MM.1S (cell line): ENCODE results near the gene TEFM.

Experiments used
- DNase-seq: peaks from one replicate; pipeline ENCODE4 v3.0.0-alpha.2; 2015
- H2AFZ ChIP-seq: fragments of 300-600 bp; sonication (generic); 2 replicates; pipeline ENCODE4 v1.6.0; 2016; ENCODE audit warnings: antibody characterized with exemption, low read length
- H3F3A ChIP-seq: fragments of 300-600 bp; sonication (generic); 2 replicates; pipeline ENCODE4 v1.6.1; 2016; ENCODE audit warnings: mild to moderate bottlenecking, antibody characterized with exemption, low read length, moderate library complexity, mixed read lengths; ENCODE audit not compliant: insufficient read depth
- H3K27ac ChIP-seq: fragments of 300-600 bp; sonication (generic); 2 replicates; pipeline ENCODE4 v1.5.1; 2016; ENCODE audit warnings: mild to moderate bottlenecking, low read length
- H3K27me3 ChIP-seq: fragments of 300-600 bp; sonication (generic); replicated peaks from 2 replicates; pipeline ENCODE4 v1.6.0; 2016; ENCODE audit warnings: low read length; ENCODE audit not compliant: insufficient read depth
- H3K36me3 ChIP-seq: fragments of 300-600 bp; sonication (generic); replicated peaks from 2 replicates; pipeline ENCODE4 v1.6.1; 2016; ENCODE audit warnings: mild to moderate bottlenecking, low read length, mixed read lengths; ENCODE audit not compliant: insufficient read depth
- H3K4me1 ChIP-seq: fragments of 300-600 bp; sonication (generic); 2 replicates; pipeline ENCODE4 v1.6.1; 2016; ENCODE audit warnings: low read length, mixed read lengths
- H3K4me2 ChIP-seq: fragments of 300-600 bp; sonication (generic); 2 replicates; pipeline ENCODE4 v1.6.0; 2016; ENCODE audit warnings: low read depth, low read length
- H3K4me3 ChIP-seq: fragments of 300-600 bp; sonication (generic); 2 replicates; pipeline ENCODE4 v1.5.1; 2016; ENCODE audit warnings: low read length, mixed read lengths
- H3K79me2 ChIP-seq: fragments of 300-600 bp; sonication (generic); 2 replicates; pipeline ENCODE4 v1.6.1; 2016; ENCODE audit warnings: mixed run types, low read length, mixed read lengths
- H3K9ac ChIP-seq: fragments of 300-600 bp; sonication (generic); 2 replicates; pipeline ENCODE4 v1.6.1; 2016; ENCODE audit warnings: low read length, mixed read lengths
- H3K9me2 ChIP-seq: fragments of 300-600 bp; sonication (generic); replicated peaks from 2 replicates; pipeline ENCODE4 v1.6.1; 2016; ENCODE audit warnings: mild to moderate bottlenecking, low read length, mixed read lengths; ENCODE audit not compliant: insufficient read depth
- H3K9me3 ChIP-seq: fragments of 300-600 bp; sonication (generic); replicated peaks from 2 replicates; pipeline ENCODE4 v1.6.1; 2016; ENCODE audit warnings: mild to moderate bottlenecking, low read length, mixed read lengths; ENCODE audit not compliant: insufficient read depth
- H4K20me1 ChIP-seq: fragments of 300-600 bp; sonication (generic); 2 replicates; pipeline ENCODE4 v1.6.1; 2016; ENCODE audit warnings: mild to moderate bottlenecking, low read length, moderate library complexity, mixed read lengths; ENCODE audit not compliant: insufficient read depth
- EZH2 ChIP-seq: fragments of 300-600 bp; sonication (generic); optimal IDR thresholded peaks from 2 replicates; pipeline ENCODE3; 2017; ENCODE audit warnings: low read depth, mild to moderate bottlenecking, antibody characterized with exemption, low read length, mixed read lengths
- EZH2phosphoT487 ChIP-seq: fragments of 300-600 bp; sonication (generic); IDR thresholded peaks from 2 replicates; pipeline ENCODE4 v1.6.1; 2018; ENCODE audit warnings: antibody characterized with exemption, low read length
- TF ChIP-seq, protein P1 (sequence below): fragments of 300-600 bp; sonication (generic); IDR thresholded peaks from 2 replicates; pipeline ENCODE4 v1.5.1; 2016; ENCODE audit warnings: antibody characterized with exemption, low read length, mixed read lengths

The TEFM gene

DNA sequence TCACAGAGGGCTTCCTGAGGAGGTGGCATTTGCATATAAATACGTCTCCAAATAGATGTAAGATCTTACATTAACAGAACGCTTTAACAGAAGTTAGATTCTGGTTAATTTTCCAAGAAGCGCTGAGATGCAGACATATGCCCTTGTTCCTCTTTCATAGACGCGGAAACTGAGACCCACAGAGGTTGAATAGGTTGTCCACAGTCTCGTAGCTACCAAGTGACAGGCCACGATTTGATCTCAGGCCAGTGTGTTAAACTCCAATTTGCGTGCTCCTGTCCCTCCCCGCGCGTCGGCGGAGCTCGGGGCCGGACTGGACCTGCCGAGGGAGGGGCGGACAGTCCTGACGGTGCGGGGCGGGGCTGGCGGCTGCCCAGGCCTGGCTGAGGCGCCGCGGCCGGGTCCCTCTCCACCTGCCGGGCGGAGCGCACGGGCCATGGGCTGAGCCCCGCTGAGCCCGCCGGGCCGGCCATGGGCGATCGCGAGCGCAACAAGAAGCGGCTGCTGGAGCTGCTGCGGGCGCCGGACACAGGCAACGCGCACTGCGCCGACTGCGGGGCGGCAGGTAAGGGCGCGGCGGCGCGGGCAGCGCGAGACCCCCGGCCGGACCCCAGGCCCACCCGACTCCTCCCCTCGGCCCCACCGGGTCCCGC lies 15.6 kb upstream of the TEFM start, which contains the start of gene ADAP2:
Gene ADAP2, plus strand, starts transcription at position 402 of the 653 bp plus-strand sequence. Its CDS starts 70 bp downstream, at position 472.
- peak within 1 kb of the TSS; percentile 48; the same call in 1 of the 2 replicates for H2AFZ ChIP-seq
- peak within 1 kb of the TSS; percentile 88 for H3K4me2 ChIP-seq
- TF ChIP-seq, protein P1, sequence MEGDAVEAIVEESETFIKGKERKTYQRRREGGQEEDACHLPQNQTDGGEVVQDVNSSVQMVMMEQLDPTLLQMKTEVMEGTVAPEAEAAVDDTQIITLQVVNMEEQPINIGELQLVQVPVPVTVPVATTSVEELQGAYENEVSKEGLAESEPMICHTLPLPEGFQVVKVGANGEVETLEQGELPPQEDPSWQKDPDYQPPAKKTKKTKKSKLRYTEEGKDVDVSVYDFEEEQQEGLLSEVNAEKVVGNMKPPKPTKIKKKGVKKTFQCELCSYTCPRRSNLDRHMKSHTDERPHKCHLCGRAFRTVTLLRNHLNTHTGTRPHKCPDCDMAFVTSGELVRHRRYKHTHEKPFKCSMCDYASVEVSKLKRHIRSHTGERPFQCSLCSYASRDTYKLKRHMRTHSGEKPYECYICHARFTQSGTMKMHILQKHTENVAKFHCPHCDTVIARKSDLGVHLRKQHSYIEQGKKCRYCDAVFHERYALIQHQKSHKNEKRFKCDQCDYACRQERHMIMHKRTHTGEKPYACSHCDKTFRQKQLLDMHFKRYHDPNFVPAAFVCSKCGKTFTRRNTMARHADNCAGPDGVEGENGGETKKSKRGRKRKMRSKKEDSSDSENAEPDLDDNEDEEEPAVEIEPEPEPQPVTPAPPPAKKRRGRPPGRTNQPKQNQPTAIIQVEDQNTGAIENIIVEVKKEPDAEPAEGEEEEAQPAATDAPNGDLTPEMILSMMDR: no peak
- TF ChIP-seq EZH2phosphoT487 (no peak), EZH2 (no peak)
- DNase-seq: peak; percentile 19
- H3K9ac ChIP-seq: no peak within 1 kb of the TSS
- H3K27me3 ChIP-seq: peaks cover 15% of the 10 kb centered on the region
- H3K4me1 ChIP-seq: 0 out of 2 replicates have a peak, but pooled peaks cover 10% of the 10 kb centered on the region
- H3K79me2 ChIP-seq: no peaks in the 10 kb centered on the region
- H3F3A ChIP-seq: no peaks in the 10 kb centered on the region
- no peaks in the 10 kb centered on the region for H4K20me1 ChIP-seq
- no peaks in the 10 kb centered on the region for H3K9me3 ChIP-seq
- H3K36me3 ChIP-seq: no peaks in the 10 kb centered on the region
- peak within 1 kb of the TSS; percentile 40 for H3K4me3 ChIP-seq
- H3K9me2 ChIP-seq: no peaks in the 10 kb centered on the region
- H3K27ac ChIP-seq: no peak within 1 kb of the TSS

DNA sequence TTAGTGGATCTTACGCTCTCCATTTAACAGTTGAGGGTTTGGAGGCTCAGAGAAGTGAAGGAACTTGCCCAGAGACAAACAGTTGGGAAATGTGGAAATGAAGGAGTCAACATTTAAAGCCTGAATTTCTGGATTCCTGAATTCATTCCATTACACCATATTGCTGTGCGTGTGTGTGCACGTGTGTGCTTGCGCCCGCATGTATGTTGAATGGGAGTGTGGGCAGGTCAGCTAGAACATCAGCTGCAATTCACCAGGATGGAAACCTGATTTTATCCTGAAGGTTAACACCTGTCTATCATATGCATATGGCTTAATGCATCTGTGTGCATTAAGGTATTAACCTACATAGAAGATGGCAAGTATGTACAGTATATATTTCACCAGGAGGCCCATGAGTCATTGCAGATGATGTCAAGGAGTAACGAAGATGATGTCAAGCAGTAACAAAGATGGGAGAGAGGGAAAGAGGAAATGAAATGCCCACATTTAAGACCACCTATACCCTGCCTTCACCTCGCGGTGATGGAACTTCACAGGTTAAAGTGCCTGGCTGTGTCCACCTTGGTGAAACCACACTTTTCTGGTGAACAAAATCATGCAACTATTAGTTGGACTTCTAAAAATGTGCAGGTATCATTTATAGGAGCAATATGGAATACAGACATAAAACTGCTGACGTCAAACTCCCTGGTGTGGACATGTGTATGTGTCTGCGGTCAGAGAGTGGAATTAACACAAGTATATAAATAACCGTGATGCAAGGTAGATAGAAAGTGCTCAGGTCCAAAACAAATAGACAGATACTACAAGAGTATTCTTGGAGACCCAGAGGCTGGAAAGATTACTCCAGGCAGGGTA lies 14.9 kb upstream of the TEFM start:
- Histone ChIP-seq H3K27ac (no peak overlapping the region), H3K4me2 (peak overlapping the region; percentile 88), H3K9me2 (no peaks in the 10 kb centered on the region), H2AFZ (no peak overlapping the region), H3K9me3 (no peaks in the 10 kb centered on the region), H3K4me3 (peak overlapping the region; percentile 40; the same call in 1 of the 2 replicates), H3K27me3 (peaks cover 15% of the 10 kb centered on the region), H3K4me1 (0 out of 2 replicates have a peak, but pooled peaks cover 7% of the 10 kb centered on the region), H3K9ac (no peak overlapping the region), H3K79me2 (no peaks in the 10 kb centered on the region), H4K20me1 (no peaks in the 10 kb centered on the region), H3K36me3 (no peaks in the 10 kb centered on the region), H3F3A (no peaks in the 10 kb centered on the region)
- DNase-seq: no peak
- TF ChIP-seq EZH2phosphoT487: no peak
- TF ChIP-seq, protein P1: no peak
- TF ChIP-seq EZH2: no peak

DNA sequence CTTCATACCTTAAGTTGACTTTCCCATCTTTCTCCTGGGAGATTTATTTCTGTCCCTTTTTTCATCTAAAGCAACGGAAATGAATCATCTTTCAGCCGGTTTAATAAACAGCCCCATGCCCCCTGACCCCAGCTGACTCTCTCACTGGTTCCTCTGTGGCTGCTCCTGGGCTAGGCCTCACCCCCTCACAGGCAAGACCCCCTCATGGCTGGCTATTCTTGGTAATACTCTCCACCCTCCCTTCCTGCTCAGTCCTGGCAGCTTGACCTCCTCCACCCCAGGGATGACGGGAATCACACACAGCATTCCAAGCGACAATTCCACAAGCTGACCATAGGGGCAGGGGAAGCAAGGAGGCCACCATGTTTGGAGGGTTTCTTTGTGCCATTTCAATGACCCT lies 14.2 kb upstream of the TEFM start:
- Histone ChIP-seq H3K36me3 (no peaks in the 10 kb centered on the region), H3K9ac (no peak overlapping the region), H2AFZ (no peak overlapping the region), H3K9me3 (no peaks in the 10 kb centered on the region), H3K4me1 (0 out of 2 replicates have a peak, but pooled peaks cover 7% of the 10 kb centered on the region), H3K79me2 (no peaks in the 10 kb centered on the region), H3K27ac (no peak overlapping the region), H4K20me1 (no peaks in the 10 kb centered on the region), H3K27me3 (peaks cover 15% of the 10 kb centered on the region), H3K4me3 (no peak overlapping the region), H3F3A (no peaks in the 10 kb centered on the region), H3K4me2 (no peak overlapping the region), H3K9me2 (no peaks in the 10 kb centered on the region)
- TF ChIP-seq EZH2phosphoT487: no peak
- TF ChIP-seq EZH2: no peak
- TF ChIP-seq, protein P1: no peak
- DNase-seq: no peak
